Measurements from ENCODE around the gene UIMC1.

DNA sequence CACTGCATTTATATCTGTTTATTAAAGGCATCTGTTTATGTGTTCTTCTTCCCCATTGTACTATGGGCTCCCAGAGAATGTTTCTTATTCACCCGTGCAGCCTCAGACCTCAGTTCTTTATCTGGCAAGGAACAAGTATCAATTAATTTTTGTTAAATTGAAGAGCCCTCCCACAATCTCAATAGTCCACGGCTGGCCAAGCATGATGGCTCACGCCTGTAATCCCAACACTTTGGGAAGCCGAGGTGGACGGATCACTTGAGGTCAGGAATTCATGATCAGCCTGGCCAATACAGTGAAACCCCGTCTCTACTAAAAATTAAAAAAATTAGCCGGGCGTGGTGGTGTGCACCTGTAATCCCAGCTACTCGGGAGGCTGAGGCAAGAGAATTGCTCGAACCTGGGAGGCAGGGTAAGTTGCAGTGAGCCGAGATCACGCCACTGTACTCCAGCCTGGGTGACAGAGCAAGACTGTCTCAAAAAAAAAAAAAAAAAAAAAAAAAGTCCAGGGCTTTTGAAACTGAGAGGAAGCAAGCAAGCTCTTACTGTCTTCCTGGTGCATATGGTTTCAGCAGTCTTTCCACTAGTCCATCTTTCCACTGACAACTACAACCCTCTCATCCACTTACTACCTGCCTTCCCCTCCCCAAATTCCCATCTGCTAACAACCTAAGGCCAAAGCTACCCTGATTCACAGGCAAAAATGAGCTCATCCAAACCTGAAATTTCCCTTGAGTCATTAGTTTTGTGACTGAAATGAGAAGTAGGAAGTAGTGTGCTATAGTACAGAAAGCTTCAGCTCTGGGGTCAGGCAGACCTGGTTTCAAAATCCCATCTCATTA lies 105.1 kb downstream of the UIMC1 start:
- TF ChIP-seq, protein P1, sequence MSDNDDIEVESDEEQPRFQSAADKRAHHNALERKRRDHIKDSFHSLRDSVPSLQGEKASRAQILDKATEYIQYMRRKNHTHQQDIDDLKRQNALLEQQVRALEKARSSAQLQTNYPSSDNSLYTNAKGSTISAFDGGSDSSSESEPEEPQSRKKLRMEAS (IDR thresholded peaks at IDR 0.05; ENCODE audit: low read depth) = no peak
- TF ChIP-seq RCOR1 (IDR thresholded peaks at IDR 0.05; ENCODE audit: low read length) (no peak), TAF1 (IDR thresholded peaks at IDR 0.05; ENCODE audit: borderline replicate concordance, low read depth, low read length) (no peak), POLR2AphosphoS5 (IDR thresholded peaks at IDR 0.05; ENCODE audit: low read depth, low read length) (no peak), EZH2phosphoT487 (IDR thresholded peaks at IDR 0.05; ENCODE audit: borderline replicate concordance, low read depth) (no peak), TCF12 (IDR thresholded peaks at IDR 0.05) (no peak)
- TF ChIP-seq, protein P2, sequence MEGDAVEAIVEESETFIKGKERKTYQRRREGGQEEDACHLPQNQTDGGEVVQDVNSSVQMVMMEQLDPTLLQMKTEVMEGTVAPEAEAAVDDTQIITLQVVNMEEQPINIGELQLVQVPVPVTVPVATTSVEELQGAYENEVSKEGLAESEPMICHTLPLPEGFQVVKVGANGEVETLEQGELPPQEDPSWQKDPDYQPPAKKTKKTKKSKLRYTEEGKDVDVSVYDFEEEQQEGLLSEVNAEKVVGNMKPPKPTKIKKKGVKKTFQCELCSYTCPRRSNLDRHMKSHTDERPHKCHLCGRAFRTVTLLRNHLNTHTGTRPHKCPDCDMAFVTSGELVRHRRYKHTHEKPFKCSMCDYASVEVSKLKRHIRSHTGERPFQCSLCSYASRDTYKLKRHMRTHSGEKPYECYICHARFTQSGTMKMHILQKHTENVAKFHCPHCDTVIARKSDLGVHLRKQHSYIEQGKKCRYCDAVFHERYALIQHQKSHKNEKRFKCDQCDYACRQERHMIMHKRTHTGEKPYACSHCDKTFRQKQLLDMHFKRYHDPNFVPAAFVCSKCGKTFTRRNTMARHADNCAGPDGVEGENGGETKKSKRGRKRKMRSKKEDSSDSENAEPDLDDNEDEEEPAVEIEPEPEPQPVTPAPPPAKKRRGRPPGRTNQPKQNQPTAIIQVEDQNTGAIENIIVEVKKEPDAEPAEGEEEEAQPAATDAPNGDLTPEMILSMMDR (IDR thresholded peaks at IDR 0.05) = no peak
- TF ChIP-seq, protein P3, sequence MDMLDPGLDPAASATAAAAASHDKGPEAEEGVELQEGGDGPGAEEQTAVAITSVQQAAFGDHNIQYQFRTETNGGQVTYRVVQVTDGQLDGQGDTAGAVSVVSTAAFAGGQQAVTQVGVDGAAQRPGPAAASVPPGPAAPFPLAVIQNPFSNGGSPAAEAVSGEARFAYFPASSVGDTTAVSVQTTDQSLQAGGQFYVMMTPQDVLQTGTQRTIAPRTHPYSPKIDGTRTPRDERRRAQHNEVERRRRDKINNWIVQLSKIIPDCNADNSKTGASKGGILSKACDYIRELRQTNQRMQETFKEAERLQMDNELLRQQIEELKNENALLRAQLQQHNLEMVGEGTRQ (IDR thresholded peaks at IDR 0.05; ENCODE audit: borderline replicate concordance, low read depth, low read length) = no peak
- TF ChIP-seq, protein P4, sequence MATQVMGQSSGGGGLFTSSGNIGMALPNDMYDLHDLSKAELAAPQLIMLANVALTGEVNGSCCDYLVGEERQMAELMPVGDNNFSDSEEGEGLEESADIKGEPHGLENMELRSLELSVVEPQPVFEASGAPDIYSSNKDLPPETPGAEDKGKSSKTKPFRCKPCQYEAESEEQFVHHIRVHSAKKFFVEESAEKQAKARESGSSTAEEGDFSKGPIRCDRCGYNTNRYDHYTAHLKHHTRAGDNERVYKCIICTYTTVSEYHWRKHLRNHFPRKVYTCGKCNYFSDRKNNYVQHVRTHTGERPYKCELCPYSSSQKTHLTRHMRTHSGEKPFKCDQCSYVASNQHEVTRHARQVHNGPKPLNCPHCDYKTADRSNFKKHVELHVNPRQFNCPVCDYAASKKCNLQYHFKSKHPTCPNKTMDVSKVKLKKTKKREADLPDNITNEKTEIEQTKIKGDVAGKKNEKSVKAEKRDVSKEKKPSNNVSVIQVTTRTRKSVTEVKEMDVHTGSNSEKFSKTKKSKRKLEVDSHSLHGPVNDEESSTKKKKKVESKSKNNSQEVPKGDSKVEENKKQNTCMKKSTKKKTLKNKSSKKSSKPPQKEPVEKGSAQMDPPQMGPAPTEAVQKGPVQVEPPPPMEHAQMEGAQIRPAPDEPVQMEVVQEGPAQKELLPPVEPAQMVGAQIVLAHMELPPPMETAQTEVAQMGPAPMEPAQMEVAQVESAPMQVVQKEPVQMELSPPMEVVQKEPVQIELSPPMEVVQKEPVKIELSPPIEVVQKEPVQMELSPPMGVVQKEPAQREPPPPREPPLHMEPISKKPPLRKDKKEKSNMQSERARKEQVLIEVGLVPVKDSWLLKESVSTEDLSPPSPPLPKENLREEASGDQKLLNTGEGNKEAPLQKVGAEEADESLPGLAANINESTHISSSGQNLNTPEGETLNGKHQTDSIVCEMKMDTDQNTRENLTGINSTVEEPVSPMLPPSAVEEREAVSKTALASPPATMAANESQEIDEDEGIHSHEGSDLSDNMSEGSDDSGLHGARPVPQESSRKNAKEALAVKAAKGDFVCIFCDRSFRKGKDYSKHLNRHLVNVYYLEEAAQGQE (IDR thresholded peaks at IDR 0.05; ENCODE audit: low read depth, low read length) = no peak
